ENCODE measurements around the gene PHF10.

PHF10 gene

GRCh38 chr6:169678342-169678741 is 46.0 kb downstream of the PHF10 start:
- in situ Hi-C loops (cut with MboI; ENCODE audit: low sequenced_read_pairs), result no loop called here

DNA sequence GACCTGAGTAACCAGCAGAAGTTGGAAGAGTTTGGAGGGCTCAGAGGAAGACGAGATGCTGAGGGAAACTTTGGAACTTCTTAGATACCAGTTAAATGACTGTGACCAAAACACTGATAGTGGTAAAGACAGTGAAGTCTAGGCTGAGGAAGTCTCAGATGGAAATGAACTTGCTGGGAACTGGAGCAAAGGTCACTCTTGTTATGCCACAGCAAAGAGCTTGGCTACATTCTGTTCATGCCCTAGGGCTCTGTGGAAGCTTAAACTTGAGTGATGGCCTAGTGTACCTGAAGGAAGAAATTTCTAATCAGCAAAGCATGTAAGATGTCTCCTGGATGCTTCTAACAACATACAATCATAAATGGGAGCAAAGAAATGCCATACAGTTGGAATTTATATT is 47.2 kb downstream of the PHF10 start:
- in situ Hi-C loops (cut with MboI; ENCODE audit: low sequenced_read_pairs), result no loop called here

- in situ Hi-C loops (cut with MboI; ENCODE audit: low sequenced_read_pairs), result no loop called here
Observed at GRCh38 chr6:169675011-169675410, 49.3 kb downstream of the PHF10 start.

GRCh38 chr6:169671563-169671962 is 52.7 kb downstream of the PHF10 start:
- in situ Hi-C loops (cut with MboI; ENCODE audit: low sequenced_read_pairs), result no loop called here

DNA sequence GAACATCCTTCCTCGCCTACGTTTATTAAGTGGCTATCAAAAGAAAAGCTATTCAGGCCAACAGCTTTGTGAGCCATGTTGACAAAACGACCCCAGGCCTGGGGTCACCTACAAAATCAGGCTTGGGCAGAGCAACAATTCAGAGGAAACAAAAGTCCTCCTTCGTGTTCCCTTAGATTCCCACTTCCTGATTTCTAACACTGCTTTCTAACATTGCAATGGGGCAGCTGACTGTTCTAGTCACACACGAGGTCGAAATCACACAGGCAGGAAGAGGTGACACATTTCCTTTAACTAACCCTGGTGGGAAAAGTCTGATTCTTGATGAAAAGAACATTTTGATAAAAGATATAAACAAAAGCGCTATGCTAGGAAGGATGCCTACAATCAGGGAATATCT is 54.4 kb downstream of the PHF10 start:
- in situ Hi-C loops (cut with MboI; ENCODE audit: low sequenced_read_pairs), result no loop called here

GRCh38 chr6:169669147-169669546 is 55.2 kb downstream of the PHF10 start:
- in situ Hi-C loops (cut with MboI; ENCODE audit: low sequenced_read_pairs), result no loop called here

GRCh38 chr6:169668203-169668847 is 56.0 kb downstream of the PHF10 start:
- in situ Hi-C loops (cut with MboI; ENCODE audit: low sequenced_read_pairs), result no loop called here

- in situ Hi-C loops (cut with MboI; ENCODE audit: low sequenced_read_pairs), result no loop called here
Observed at GRCh38 chr6:169667716-169668115, 56.6 kb downstream of the PHF10 start.

- in situ Hi-C loops (cut with MboI; ENCODE audit: low sequenced_read_pairs), result no loop called here
Observed at GRCh38 chr6:169666441-169666840, 57.9 kb downstream of the PHF10 start.

GRCh38 chr6:169665289-169665688 is 59.0 kb downstream of the PHF10 start:
- in situ Hi-C loops (cut with MboI; ENCODE audit: low sequenced_read_pairs), result no loop called here

- in situ Hi-C loops (cut with MboI; ENCODE audit: low sequenced_read_pairs), result no loop called here
Observed at GRCh38 chr6:169664227-169664626, 60.1 kb downstream of the PHF10 start.

GRCh38 chr6:169663468-169663867 is 60.8 kb downstream of the PHF10 start:
- in situ Hi-C loops (cut with MboI; ENCODE audit: low sequenced_read_pairs), result no loop called here

DNA sequence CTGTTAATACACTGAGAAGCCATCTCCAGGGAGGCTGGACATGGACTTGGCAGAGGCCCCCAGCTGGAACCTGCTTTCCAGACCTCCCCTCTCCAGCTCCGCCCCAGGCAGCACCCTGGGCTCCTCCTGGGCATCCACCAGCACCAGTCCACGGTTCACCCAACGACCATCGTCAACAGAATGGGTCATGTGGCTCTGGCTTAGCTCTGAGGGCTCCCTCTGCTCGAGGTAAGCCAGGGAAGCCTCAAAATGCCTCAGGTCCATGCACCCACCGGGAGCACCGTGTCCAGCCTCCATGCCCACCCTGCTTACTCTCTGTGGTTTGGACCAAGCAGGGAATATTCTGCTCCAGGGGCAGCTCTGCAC is 62.9 kb downstream of the PHF10 start:
- in situ Hi-C loops (cut with MboI; ENCODE audit: low sequenced_read_pairs), result no loop called here

DNA sequence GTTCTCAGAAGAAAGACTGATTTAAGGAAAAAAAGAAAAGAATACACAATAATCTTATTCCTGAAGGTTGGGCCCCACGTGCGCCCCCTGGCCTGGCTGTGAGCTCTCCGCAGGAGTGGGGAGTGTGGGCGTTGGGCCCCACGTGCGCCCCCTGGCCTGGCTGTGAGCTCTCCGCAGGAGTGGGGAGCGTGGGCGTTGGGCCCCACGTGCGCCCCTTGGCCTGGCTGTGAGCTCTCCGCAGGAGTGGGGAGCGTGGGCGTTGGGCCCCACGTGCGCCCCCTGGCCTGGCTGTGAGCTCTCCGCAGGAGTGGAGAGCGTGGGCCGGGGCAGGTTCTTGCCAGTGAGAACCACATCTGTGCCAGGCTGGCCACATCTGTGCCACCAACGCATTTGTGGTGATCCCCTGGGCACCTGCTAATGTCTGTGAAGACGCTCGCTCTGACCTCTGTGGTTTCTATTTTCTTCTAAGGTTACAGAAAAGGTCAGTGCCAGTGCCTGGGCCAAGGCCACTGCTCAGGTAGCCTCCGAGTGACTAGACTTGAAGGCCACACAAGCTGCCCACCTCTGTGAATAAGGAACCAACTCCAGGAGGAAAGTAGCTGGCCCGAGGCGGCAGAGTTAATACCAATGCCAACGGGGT is 63.4 kb downstream of the PHF10 start:
- in situ Hi-C loops (cut with MboI; ENCODE audit: low sequenced_read_pairs), result no loop called here

DNA sequence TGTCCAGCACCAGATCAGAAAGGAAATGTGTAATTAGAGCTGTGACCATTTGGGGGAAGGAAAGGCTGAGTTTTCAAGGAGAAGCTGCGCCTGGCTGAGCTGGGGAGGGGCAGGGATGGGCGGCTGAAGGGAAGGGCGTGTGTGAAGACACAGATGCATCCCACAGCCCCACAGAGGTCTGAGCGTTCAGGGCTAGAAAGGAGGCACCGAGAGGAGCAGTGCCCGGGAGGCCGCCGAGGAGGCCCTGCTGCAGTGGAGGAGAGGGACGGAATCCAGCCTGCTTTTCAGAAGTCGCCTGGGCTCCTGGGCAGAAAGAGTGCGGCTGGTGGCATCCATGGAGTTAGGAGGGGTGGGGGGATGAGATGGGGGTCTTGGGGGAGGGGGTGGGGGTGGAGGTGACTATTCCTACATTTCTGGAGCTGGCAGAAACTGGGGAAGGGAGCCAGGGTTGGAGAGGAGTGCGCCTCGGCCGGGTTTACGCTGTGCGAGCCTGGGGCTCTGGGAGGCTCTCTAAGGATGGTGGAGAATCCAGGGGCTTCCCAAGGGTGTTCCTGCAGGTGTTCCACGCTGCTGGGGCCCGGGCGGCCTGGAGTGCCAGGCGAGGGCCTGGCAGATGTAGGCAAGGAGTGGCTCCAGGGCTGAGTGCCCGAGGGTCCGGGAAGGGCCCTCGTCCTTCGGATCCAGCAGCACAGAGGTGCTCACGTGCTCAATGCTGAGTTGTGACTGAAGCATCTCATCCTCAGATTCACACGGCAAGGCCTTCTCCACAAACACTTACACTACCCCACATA is 64.3 kb downstream of the PHF10 start:
- in situ Hi-C loops (cut with MboI; ENCODE audit: low sequenced_read_pairs), result no loop called here

DNA sequence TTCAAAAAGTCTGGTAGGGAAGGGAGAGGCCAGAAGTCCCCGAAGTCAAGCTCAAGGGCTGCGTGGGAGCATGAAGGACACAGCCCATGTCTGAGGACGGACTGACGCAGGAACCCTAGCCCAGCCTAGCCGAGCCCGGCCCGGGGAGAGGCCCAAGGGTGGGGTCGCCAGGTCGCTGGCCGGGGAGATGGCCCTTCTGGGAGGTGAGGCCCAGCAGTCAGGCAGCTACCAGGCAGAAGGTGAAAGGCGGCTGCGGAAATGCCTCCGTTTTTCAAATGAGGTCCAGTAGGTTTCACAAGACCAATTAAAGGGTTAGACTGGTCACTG is 67.1 kb downstream of the PHF10 start:
- in situ Hi-C loops (cut with MboI; ENCODE audit: low sequenced_read_pairs), result no loop called here

- in situ Hi-C loops (cut with MboI; ENCODE audit: low sequenced_read_pairs), result no loop called here
Observed at GRCh38 chr6:169656546-169657283, 67.6 kb downstream of the PHF10 start.

GRCh38 chr6:169654598-169655391 is 69.5 kb downstream of the PHF10 start:
- in situ Hi-C loops (cut with MboI; ENCODE audit: low sequenced_read_pairs), result no loop called here

Data from hTERT RPE-1 (cell line).